BLaER1 treated with 17β-estradiol and CSF1 and Interleukin-3, amounts not matched to agents 10 nM and 100 nM (cell line): ENCODE results near the gene PKNOX2.

ENCODE experiments used
- H3K27ac ChIP-seq, 11 experiments: shearing (Covaris generic); formaldehyde crosslinking; 2 replicates each; pipeline ENCODE4 v1.8.1; 2022
- H3K27me3 ChIP-seq, 11 experiments: shearing (Covaris generic); formaldehyde crosslinking; 2 replicates each; pipeline ENCODE4 v1.8.1; 2022
- H3K36me3 ChIP-seq, 11 experiments: shearing (Covaris generic); formaldehyde crosslinking; 2 replicates each; pipeline ENCODE4 v1.8.1; 2022
- H3K4me1 ChIP-seq, 10 experiments: shearing (Covaris generic); formaldehyde crosslinking; 2 replicates each; pipeline ENCODE4 v1.8.1; 2022
- H3K4me2 ChIP-seq, 11 experiments: shearing (Covaris generic); formaldehyde crosslinking; 2 replicates each; pipeline ENCODE4 v1.8.1; 2022
- H3K4me3 ChIP-seq, 10 experiments: shearing (Covaris generic); formaldehyde crosslinking; 2 replicates each; pipeline ENCODE4 v1.8.1; 2022
- H3K9ac ChIP-seq, 11 experiments: shearing (Covaris generic); formaldehyde crosslinking; 2 replicates each; pipeline ENCODE4 v1.8.1; 2022
- H3K9me3 ChIP-seq, 11 experiments: shearing (Covaris generic); formaldehyde crosslinking; replicated peaks in 1 of 11; 2 replicates each; pipeline ENCODE4 v1.8.1; 2022
- H4K20me1 ChIP-seq, 11 experiments: shearing (Covaris generic); formaldehyde crosslinking; 2 replicates each; pipeline ENCODE4 v1.8.1; 2022
- Cebpa-rat ChIP-seq, 11 experiments: shearing (Covaris generic); IDR thresholded peaks; 2 replicates each; pipeline ENCODE4 v1.8.1; 2022

The PKNOX2 gene

DNA sequence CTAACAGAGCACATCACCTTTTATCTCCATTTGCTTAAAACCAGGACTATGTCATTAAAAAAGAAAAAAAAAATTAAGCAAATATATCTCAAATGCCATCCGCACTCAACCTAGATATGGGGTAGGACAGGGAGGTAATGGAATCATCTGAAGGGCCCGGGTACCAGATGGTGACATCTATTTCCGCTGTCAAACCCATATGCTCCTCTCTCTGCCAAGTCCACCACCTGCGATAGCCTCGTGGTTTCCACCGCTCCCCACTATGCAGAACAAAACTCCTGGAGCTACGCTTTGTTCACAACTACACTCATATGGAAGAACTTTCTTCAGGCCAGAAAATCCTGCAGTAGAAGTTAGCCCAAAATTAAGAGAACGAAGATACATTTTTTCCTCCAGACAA, 300.1 kb downstream of the PKNOX2 start:
- Histone ChIP-seq H3K4me3 (no peak overlapping the region), H3K9me3 (no peaks in the 10 kb centered on the region), H3K36me3 (peaks cover 0 to 17% (median 0%) of the 10 kb centered on the region in 11 experiments; a peak in 1 of 22 replicates), H3K9ac (no peak overlapping the region), H3K27ac (no peak overlapping the region), H3K4me1 (peaks cover 0 to 51% (median 0%) of the 10 kb centered on the region in 10 experiments; a peak in 6 of 20 replicates), H4K20me1 (no peaks in the 10 kb centered on the region), H3K4me2 (0 out of 22 replicates have a peak overlapping the region, but pooled peaks of 2 of the 11 experiments have one; percentile 26 to 46), H3K27me3 (no peaks in the 10 kb centered on the region; a peak in 1 of 22 replicates)
- TF ChIP-seq Cebpa-rat (IDR thresholded peaks at IDR 0.05), result no peak

DNA sequence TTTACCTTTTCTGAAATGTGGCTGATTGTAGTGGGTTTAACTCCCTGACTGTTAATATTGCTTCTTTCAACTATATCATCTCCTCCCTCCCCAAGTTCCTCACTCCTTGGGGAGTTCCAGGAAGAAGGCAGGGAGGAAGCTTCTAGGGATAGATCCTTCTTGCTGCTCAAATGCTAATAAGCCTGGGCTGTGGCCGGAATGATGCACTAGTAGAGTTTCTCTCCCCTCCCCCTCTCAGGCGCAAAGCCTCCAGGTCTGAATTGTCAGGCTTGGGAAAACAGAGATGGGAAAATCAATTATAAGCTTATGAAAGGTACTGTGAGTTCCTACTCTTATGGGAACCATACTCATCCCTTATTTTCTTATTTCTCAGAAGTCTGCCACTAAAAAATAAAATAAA, 300.7 kb downstream of the PKNOX2 start:
- H3K9ac ChIP-seq, result no peak overlapping the region
- no peak overlapping the region for H3K4me3 ChIP-seq
- H3K27ac ChIP-seq, result no peak overlapping the region
- H3K4me2 ChIP-seq, result peak overlapping the region in 2 of 11 experiments; percentile 33 to 46; a peak in 2 of 22 replicates
- no peaks in the 10 kb centered on the region; a peak in 1 of 22 replicates for H3K27me3 ChIP-seq
- no peaks in the 10 kb centered on the region for H4K20me1 ChIP-seq
- TF ChIP-seq Cebpa-rat (IDR thresholded peaks at IDR 0.05), result no peak
- H3K9me3 ChIP-seq, result no peaks in the 10 kb centered on the region
- peaks cover 0 to 17% (median 0%) of the 10 kb centered on the region in 11 experiments; a peak in 1 of 22 replicates for H3K36me3 ChIP-seq
- H3K4me1 ChIP-seq, result peaks cover 0 to 45% (median 0%) of the 10 kb centered on the region in 10 experiments; a peak in 6 of 20 replicates

DNA sequence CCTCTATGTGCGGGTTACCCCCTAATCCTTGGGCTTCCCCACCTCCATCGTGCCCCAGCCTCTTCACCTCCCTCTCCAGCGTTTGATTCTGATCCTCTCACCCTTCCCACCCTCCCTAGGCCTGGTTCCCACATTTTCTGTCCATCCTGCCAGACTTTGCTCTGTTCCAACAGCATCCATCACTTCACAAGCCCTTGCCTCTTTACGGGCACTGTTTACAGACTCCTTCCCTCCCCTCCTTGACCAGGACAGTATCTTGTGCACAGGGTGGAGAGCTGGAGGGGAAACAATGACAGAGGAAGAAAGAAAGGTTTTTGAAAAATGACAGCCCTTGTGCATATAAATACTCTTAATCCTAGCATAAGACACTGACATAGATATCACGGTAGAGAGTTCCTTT, 301.1 kb downstream of the PKNOX2 start:
- H3K4me1 ChIP-seq, result peaks cover 0 to 41% (median 0%) of the 10 kb centered on the region in 10 experiments; a peak in 4 of 20 replicates

DNA sequence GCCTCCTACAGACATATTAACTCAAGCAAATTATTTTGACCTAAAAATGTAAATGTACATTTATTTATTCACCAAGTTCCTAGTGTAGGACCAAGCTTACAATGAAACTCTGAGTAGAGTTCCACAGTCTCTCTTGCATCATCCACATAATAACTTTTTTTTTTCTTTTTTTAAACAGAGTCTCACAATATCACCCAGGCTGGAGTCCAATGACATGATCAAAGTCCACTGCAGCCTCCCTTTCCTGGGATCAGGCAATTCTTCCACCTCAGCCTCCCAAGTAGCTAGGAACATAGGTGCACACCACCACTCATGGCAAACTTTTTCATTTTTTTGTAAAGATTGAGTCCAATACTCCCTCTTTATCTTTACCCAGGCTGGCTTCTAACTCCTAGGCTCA, 303.5 kb downstream of the PKNOX2 start:
- Histone ChIP-seq H3K4me3 (no peak overlapping the region), H3K9ac (no peak overlapping the region), H3K9me3 (no peaks in the 10 kb centered on the region), H3K36me3 (peaks cover 0 to 11% (median 0%) of the 10 kb centered on the region in 11 experiments; a peak in 1 of 22 replicates), H3K4me1 (peaks cover 0 to 32% (median 0%) of the 10 kb centered on the region in 10 experiments; a peak in 4 of 20 replicates), H3K27ac (no peak overlapping the region), H4K20me1 (no peaks in the 10 kb centered on the region), H3K27me3 (no peaks in the 10 kb centered on the region; a peak in 1 of 22 replicates), H3K4me2 (no peak overlapping the region)
- TF ChIP-seq Cebpa-rat (IDR thresholded peaks at IDR 0.05), result no peak

More for the DNA sequence above, 301.1 kb downstream of the PKNOX2 start:
- Histone ChIP-seq H3K27ac (no peak overlapping the region), H3K9ac (no peak overlapping the region), H3K4me3 (no peak overlapping the region), H3K27me3 (no peaks in the 10 kb centered on the region; a peak in 1 of 22 replicates), H3K4me2 (0 out of 22 replicates have a peak overlapping the region, but pooled peaks of 1 of the 11 experiments have one; percentile 33), H3K36me3 (peaks cover 0 to 17% (median 0%) of the 10 kb centered on the region in 11 experiments; a peak in 1 of 22 replicates), H3K9me3 (no peaks in the 10 kb centered on the region), H4K20me1 (no peaks in the 10 kb centered on the region)
- TF ChIP-seq Cebpa-rat (IDR thresholded peaks at IDR 0.05), result no peak

DNA sequence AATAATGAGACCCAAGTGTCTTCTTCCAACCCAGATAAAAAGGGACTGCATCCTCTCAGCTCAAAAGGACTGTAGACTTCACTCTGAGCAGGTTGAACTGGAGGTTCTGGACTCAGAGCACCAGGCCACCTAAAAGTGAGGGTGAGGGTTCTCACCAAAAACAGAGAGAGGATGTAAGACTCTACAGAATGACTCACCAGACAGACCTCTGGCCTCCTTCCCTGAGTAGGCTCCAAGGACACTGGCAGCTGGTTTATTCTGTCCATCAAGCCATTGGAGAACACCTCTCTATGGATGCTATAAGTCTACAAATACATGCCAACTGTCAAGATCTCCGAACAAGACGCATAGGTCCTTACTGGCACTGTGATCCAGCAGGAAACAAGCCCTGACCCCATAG, 304.3 kb downstream of the PKNOX2 start:
- Histone ChIP-seq H3K4me2 (peak overlapping the region in 2 of 11 experiments; percentile 4 to 7; a peak in 1 of 22 replicates), H3K9me3 (no peaks in the 10 kb centered on the region), H3K4me3 (no peak overlapping the region), H3K36me3 (peaks cover 0 to 5% (median 0%) of the 10 kb centered on the region in 11 experiments; a peak in 1 of 22 replicates), H4K20me1 (no peaks in the 10 kb centered on the region), H3K27ac (no peak overlapping the region), H3K27me3 (no peaks in the 10 kb centered on the region; a peak in 1 of 22 replicates), H3K4me1 (peaks cover 0 to 24% (median 0%) of the 10 kb centered on the region in 10 experiments; a peak in 4 of 20 replicates), H3K9ac (no peak overlapping the region)
- TF ChIP-seq Cebpa-rat (IDR thresholded peaks at IDR 0.05), result no peak

DNA sequence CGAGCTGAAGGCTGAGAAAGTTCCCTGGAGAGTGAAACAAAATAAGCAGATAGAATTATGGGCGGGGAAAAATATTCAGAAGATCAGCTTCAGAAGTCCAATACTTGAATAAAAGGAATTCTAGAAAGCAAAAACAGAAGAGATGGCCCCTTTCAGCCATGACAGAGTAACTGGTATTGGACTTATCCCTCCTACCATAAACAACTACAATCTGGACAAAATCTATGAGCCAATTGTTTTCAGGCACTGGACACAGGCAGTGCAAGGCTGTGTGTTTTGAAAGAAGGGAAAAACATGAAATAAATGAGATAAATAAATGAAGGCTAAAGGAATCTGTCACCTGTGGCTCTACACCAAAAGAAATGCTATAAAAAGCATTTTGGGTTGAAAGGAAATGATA, 305.8 kb downstream of the PKNOX2 start:
- no peak for TF ChIP-seq Cebpa-rat (IDR thresholded peaks at IDR 0.05)
- Histone ChIP-seq H3K27me3 (no peaks in the 10 kb centered on the region; a peak in 1 of 22 replicates), H3K36me3 (peaks cover 0 to 5% (median 0%) of the 10 kb centered on the region in 11 experiments; a peak in 1 of 22 replicates), H3K9me3 (no peaks in the 10 kb centered on the region), H3K9ac (no peak overlapping the region), H4K20me1 (no peaks in the 10 kb centered on the region), H3K27ac (no peak overlapping the region), H3K4me3 (no peak overlapping the region), H3K4me1 (peaks cover 0 to 11% (median 0%) of the 10 kb centered on the region in 10 experiments; a peak in 4 of 20 replicates), H3K4me2 (no peak overlapping the region)

DNA sequence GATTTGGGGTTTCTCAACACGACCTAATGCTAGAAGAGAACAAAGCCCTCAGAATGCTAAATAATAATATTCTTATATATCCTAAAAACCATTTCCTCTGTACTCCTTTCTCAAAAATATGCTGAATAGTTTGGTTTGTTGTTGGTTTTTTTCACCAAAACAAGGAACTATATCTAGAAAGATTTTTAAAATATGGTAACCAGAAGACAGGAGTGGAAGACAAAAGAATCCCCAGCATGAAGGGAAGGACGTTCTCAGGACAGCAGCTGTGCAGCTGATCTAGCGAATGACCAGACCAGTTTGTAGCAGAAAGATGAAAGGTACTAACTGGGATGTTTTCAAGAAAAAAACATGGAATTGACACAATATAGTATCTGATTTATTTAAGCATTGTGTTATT, 312.2 kb downstream of the PKNOX2 start:
- H3K9ac ChIP-seq, result no peak overlapping the region
- H3K4me3 ChIP-seq, result no peak overlapping the region
- no peak for TF ChIP-seq Cebpa-rat (IDR thresholded peaks at IDR 0.05)
- no peaks in the 10 kb centered on the region for H4K20me1 ChIP-seq
- peak overlapping the region in 3 of 11 experiments; percentile 0 to 56 (median 16); a peak in 4 of 22 replicates for H3K4me2 ChIP-seq
- H3K27me3 ChIP-seq, result no peaks in the 10 kb centered on the region
- peaks cover 0 to 46% (median 2%) of the 10 kb centered on the region in 10 experiments; a peak in 8 of 20 replicates for H3K4me1 ChIP-seq
- peaks cover 0 to 14% (median 0%) of the 10 kb centered on the region in 11 experiments; a peak in 3 of 22 replicates for H3K36me3 ChIP-seq
- no peaks in the 10 kb centered on the region for H3K9me3 ChIP-seq
- H3K27ac ChIP-seq, result no peak overlapping the region

DNA sequence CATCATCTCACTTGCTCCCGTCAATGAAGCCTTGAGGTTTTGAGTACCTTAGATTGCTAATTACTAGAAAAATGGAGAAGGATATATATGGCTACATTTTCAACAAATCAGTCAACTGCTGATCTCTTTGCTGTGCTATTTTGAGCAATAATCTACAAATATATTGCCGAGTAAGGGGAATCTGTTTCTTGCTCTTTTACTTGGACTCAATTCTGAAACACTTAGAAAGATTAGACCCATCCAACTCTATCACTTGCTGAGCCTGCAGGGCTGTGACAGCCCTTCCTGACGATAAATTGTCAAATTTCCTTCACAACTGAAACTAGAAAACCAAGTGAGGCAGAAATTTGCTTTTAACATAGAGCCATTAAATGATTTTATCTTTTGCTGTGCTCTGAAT, 314.6 kb downstream of the PKNOX2 start:
- no peak overlapping the region for H3K9ac ChIP-seq
- no peaks in the 10 kb centered on the region for H3K27me3 ChIP-seq
- no peaks in the 10 kb centered on the region for H3K9me3 ChIP-seq
- H3K4me3 ChIP-seq, result no peak overlapping the region
- H3K4me1 ChIP-seq, result peaks cover 0 to 70% (median 2%) of the 10 kb centered on the region in 10 experiments; a peak in 8 of 20 replicates
- TF ChIP-seq Cebpa-rat (IDR thresholded peaks at IDR 0.05), result no peak
- H3K4me2 ChIP-seq, result peak overlapping the region in 2 of 11 experiments; percentile 4 to 32; a peak in 2 of 22 replicates
- H3K36me3 ChIP-seq, result peaks cover 0 to 14% (median 0%) of the 10 kb centered on the region in 11 experiments; a peak in 2 of 22 replicates
- H4K20me1 ChIP-seq, result no peaks in the 10 kb centered on the region
- H3K27ac ChIP-seq, result no peak overlapping the region

DNA sequence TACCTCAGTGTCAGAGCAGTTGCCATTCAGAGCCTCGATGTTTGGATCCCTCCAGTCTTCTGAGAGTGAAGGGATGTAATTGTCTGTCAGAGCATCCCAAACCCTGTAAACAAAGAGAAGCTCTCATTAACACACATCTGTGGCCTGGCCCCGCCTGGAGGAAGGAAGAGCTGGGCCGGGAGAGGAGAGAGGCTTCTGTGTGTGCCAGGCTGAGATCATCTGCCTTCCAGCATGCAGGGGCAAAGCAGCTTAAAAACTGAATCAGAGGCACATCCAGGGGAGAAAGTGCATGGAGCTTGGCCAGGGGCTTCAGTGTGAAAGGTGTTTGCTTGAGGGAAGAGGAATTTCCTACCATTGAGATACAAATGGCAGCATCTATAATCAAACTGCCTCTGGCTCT, 317.0 kb downstream of the PKNOX2 start:
- peaks cover 0 to 23% (median 0%) of the 10 kb centered on the region in 11 experiments; a peak in 2 of 22 replicates for H3K36me3 ChIP-seq
- peak overlapping the region in 3 of 11 experiments; percentile 4 to 20 (median 17); a peak in 2 of 22 replicates for H3K9ac ChIP-seq
- peak overlapping the region in 7 of 11 experiments; percentile 2 to 62 (median 34); a peak in 9 of 22 replicates for H3K4me2 ChIP-seq
- no peaks in the 10 kb centered on the region for H4K20me1 ChIP-seq
- no peak overlapping the region for H3K4me3 ChIP-seq
- H3K9me3 ChIP-seq, result no peaks in the 10 kb centered on the region
- H3K27ac ChIP-seq, result peak overlapping the region in 5 of 11 experiments; percentile 2 to 32 (median 10); a peak in 5 of 22 replicates
- no peaks in the 10 kb centered on the region for H3K27me3 ChIP-seq
- no peak for TF ChIP-seq Cebpa-rat (IDR thresholded peaks at IDR 0.05)
- peaks cover 0 to 71% (median 2%) of the 10 kb centered on the region in 10 experiments; a peak in 8 of 20 replicates for H3K4me1 ChIP-seq
